ENCODE results near the gene ZFP36.
"Not testable (repeated sequence)": the region's sequence is repeated elsewhere in the genome, so short reads cannot be mapped to it uniquely, and the experiment has no call there.

ZFP36 gene

GRCh38 chr19:39445196-39446111 lies 38.8 kb downstream of the ZFP36 start, which contains the start of gene SUPT5H:
Gene SUPT5H (plus strand): TSS chr19:39445582. CDS start chr19:39445891, 309 bp downstream.
- peak; percentile 98 for DNase-seq (ENCODE audit: low read depth)

- no peak for DNase-seq (ENCODE audit: low read depth)
These were observed 39.9 kb downstream of the ZFP36 start for GRCh38 chr19:39446365-39447084.

- DNase-seq (ENCODE audit: low read depth): no peak
These were observed 41.6 kb downstream of the ZFP36 start for GRCh38 chr19:39448271-39448670.

- DNase-seq (ENCODE audit: low read depth): no peak
These were observed 42.6 kb downstream of the ZFP36 start for GRCh38 chr19:39449116-39449797.

- DNase-seq (ENCODE audit: low read depth): not testable (repeated sequence)
These were observed 44.6 kb downstream of the ZFP36 start for GRCh38 chr19:39451257-39451656.

Data from T-helper 22 cell (primary cell).